Neutrophil (primary cell): ENCODE measurements around the gene SPP1.

Experiments
- H3K27ac ChIP-seq: fragments of 200-600 bp; sonication (generic); 2 replicates; pipeline ENCODE4 v1.5.1; 2016; ENCODE audit warnings: mild to moderate bottlenecking, moderate library complexity
- H3K27me3 ChIP-seq: fragments of 200-600 bp; sonication (generic); 2 replicates; pipeline ENCODE4 v1.6.0; 2016; ENCODE audit warnings: mild to moderate bottlenecking
- H3K36me3 ChIP-seq: fragments of 200-600 bp; sonication (generic); 2 replicates; pipeline ENCODE4 v1.5.1; 2017
- H3K4me1 ChIP-seq, 2 experiments: fragments of 200-600 bp in 1 of 2; sonication (generic) in 1 of 2; 1 replicate in 1 of 2; 2 replicates in 1 of 2; pipeline versions ENCODE4 v1.5.1 to v1.6.1; 2013 to 2016; ENCODE audit warnings: low read depth in 1 of 2, low read length in 1 of 2, mild to moderate bottlenecking in 1 of 2, moderate library complexity in 1 of 2; ENCODE audit not compliant: control insufficient read depth in 1 of 2, insufficient read depth in 1 of 2
- H3K4me3 ChIP-seq, 2 experiments: fragments of 200-600 bp in 1 of 2; sonication (generic) in 1 of 2; 1 replicate in 1 of 2; 2 replicates in 1 of 2; pipeline ENCODE4 v1.5.1; 2013 to 2016; ENCODE audit warnings: low read depth in 1 of 2, low read length in 1 of 2, mild to moderate bottlenecking in 1 of 2, moderate library complexity in 1 of 2
- H3K9me3 ChIP-seq: fragments of 200-600 bp; sonication (generic); 2 replicates; pipeline ENCODE4 v1.5.1; 2016
- CTCF ChIP-seq: fragments of 200-600 bp; sonication (generic); IDR thresholded peaks from 2 replicates; pipeline ENCODE4 v1.5.1; 2016; ENCODE audit warnings: antibody characterized with exemption

SPP1 gene

GRCh38 chr4:88014386-88014905 is 38.9 kb downstream of the SPP1 start:
- peaks cover 32 to 39% of the 10 kb centered on the region in 2 experiments for H3K4me1 ChIP-seq
- H3K36me3 ChIP-seq = no peaks in the 10 kb centered on the region
- TF ChIP-seq CTCF = no peak
- H3K27ac ChIP-seq = no peak overlapping the region
- no peak overlapping the region for H3K4me3 ChIP-seq
- no peaks in the 10 kb centered on the region for H3K27me3 ChIP-seq
- H3K9me3 ChIP-seq = no peaks in the 10 kb centered on the region

GRCh38 chr4:88015659-88016295 is 40.3 kb downstream of the SPP1 start:
- Histone ChIP-seq H3K9me3 (no peaks in the 10 kb centered on the region), H3K4me1 (peaks cover 26 to 32% of the 10 kb centered on the region in 2 experiments), H3K4me3 (no peak overlapping the region), H3K27ac (no peak overlapping the region), H3K36me3 (no peaks in the 10 kb centered on the region), H3K27me3 (no peaks in the 10 kb centered on the region)
- no peak for TF ChIP-seq CTCF

- no peak overlapping the region for H3K4me3 ChIP-seq
- H3K36me3 ChIP-seq = peaks cover 10% of the 10 kb centered on the region
- H3K4me1 ChIP-seq = peaks cover 7 to 15% of the 10 kb centered on the region in 2 experiments
- no peaks in the 10 kb centered on the region for H3K9me3 ChIP-seq
- no peak overlapping the region for H3K27ac ChIP-seq
- no peak for TF ChIP-seq CTCF
- no peaks in the 10 kb centered on the region for H3K27me3 ChIP-seq
These were observed 42.2 kb downstream of the SPP1 start for GRCh38 chr4:88017516-88018297.

GRCh38 chr4:88018466-88018865 is 43.0 kb downstream of the SPP1 start:
- Histone ChIP-seq H3K4me3 (no peak overlapping the region), H3K9me3 (no peaks in the 10 kb centered on the region), H3K27ac (peak overlapping the region; percentile 39), H3K36me3 (peaks cover 10% of the 10 kb centered on the region), H3K27me3 (no peaks in the 10 kb centered on the region), H3K4me1 (peaks cover 0 to 8% of the 10 kb centered on the region in 2 experiments)
- TF ChIP-seq CTCF = no peak

GRCh38 chr4:88021824-88022223 is 46.3 kb downstream of the SPP1 start:
- H3K36me3 ChIP-seq = peaks cover 11% of the 10 kb centered on the region
- H3K9me3 ChIP-seq = no peaks in the 10 kb centered on the region
- H3K4me1 ChIP-seq = peaks cover 0 to 8% of the 10 kb centered on the region in 2 experiments
- H3K4me3 ChIP-seq = no peak overlapping the region
- H3K27ac ChIP-seq = no peak overlapping the region
- no peaks in the 10 kb centered on the region for H3K27me3 ChIP-seq
- TF ChIP-seq CTCF = no peak
